RWPE2 (cell line): ENCODE data around the gene CYBB.
"Not testable (repeated sequence)": the region's sequence is repeated elsewhere in the genome, so short reads cannot be mapped to it uniquely, and the experiment has no call there.

ENCODE experiments used
- ATAC-seq: fragments of 200-7000 bp; cut with Tn5 transposase; 3 replicates; pipeline ENCODE4 v1.9.1; 2021; ENCODE audit warnings: low read depth
- DNase-seq: peaks from one replicate; pipeline ENCODE4 v3.0.0-alpha.2; 2020; ENCODE audit warnings: low spot score
- H3K27ac ChIP-seq: fragments of 450-650 bp; 2 replicates; pipeline ENCODE4 v1.5.1; 2017; ENCODE audit warnings: mild to moderate bottlenecking; ENCODE audit not compliant: poor library complexity, severe bottlenecking
- H3K27me3 ChIP-seq: fragments of 250-450 bp; sonication (Bioruptor Pico); 2 replicates; pipeline ENCODE4 v1.5.1; 2021; ENCODE audit warnings: mild to moderate bottlenecking, moderate library complexity; ENCODE audit not compliant: insufficient read depth, poor library complexity, severe bottlenecking
- H3K36me3 ChIP-seq: fragments of 250-450 bp; sonication (Bioruptor Pico); 2 replicates; pipeline ENCODE4 v1.5.1; 2020; ENCODE audit warnings: low read depth, mild to moderate bottlenecking, moderate library complexity
- H3K4me1 ChIP-seq: fragments of 250-450 bp; sonication (Bioruptor Pico); 2 replicates; pipeline ENCODE4 v1.5.1; 2021; ENCODE audit warnings: mild to moderate bottlenecking, moderate library complexity; ENCODE audit not compliant: insufficient read depth, poor library complexity, severe bottlenecking
- H3K4me3 ChIP-seq: fragments of 250-450 bp; sonication (Bioruptor Pico); 2 replicates; pipeline ENCODE4 v1.5.1; 2021; ENCODE audit warnings: mild to moderate bottlenecking, moderate library complexity; ENCODE audit not compliant: severe bottlenecking
- H3K9me3 ChIP-seq: fragments of 250-450 bp; sonication (Bioruptor Pico); 2 replicates; pipeline ENCODE4 v1.5.1; 2021; ENCODE audit warnings: mild to moderate bottlenecking, moderate library complexity; ENCODE audit not compliant: severe bottlenecking
- CTCF ChIP-seq: fragments of 450-650 bp; IDR thresholded peaks from one replicate; pipeline ENCODE4 v1.5.1; 2017; ENCODE audit warnings: mild to moderate bottlenecking, moderate library complexity; ENCODE audit not compliant: poor library complexity, severe bottlenecking

Gene CYBB

GRCh38 chrX:37767430-37767829 is 12.4 kb upstream of the CYBB start:
- no peaks in the 10 kb centered on the region for H3K4me1 ChIP-seq
- ATAC-seq (no peak), DNase-seq (no peak)
- H3K27ac ChIP-seq = no peak overlapping the region
- no peak overlapping the region for H3K4me3 ChIP-seq
- no peaks in the 10 kb centered on the region for H3K9me3 ChIP-seq
- H3K36me3 ChIP-seq = no peaks in the 10 kb centered on the region
- no peak for TF ChIP-seq CTCF
- no peaks in the 10 kb centered on the region for H3K27me3 ChIP-seq

- H3K27me3 ChIP-seq, H3K9me3 ChIP-seq: not testable (repeated sequence)
Measured at GRCh38 chrX:37768866-37769265, 11.0 kb upstream of the CYBB start.

GRCh38 chrX:37776283-37776986 is 3.4 kb upstream of the CYBB start:
- no peaks in the 10 kb centered on the region for H3K27me3 ChIP-seq
- TF ChIP-seq CTCF = no peak
- no peaks in the 10 kb centered on the region for H3K4me1 ChIP-seq
- H3K9me3 ChIP-seq = no peaks in the 10 kb centered on the region
- ATAC-seq = no peak
- H3K27ac ChIP-seq = no peak overlapping the region
- H3K36me3 ChIP-seq = no peaks in the 10 kb centered on the region
- no peak for DNase-seq
- H3K4me3 ChIP-seq = no peak overlapping the region

More at GRCh38 chrX:37768866-37769265, 11.0 kb upstream of the CYBB start:
- not testable (repeated sequence) for DNase-seq, H3K4me1 ChIP-seq, H3K36me3 ChIP-seq, H3K27ac ChIP-seq, H3K4me3 ChIP-seq, ATAC-seq

- Histone ChIP-seq H3K27ac (no peak overlapping the region), H3K36me3 (no peaks in the 10 kb centered on the region), H3K4me1 (no peaks in the 10 kb centered on the region), H3K27me3 (no peaks in the 10 kb centered on the region), H3K9me3 (no peaks in the 10 kb centered on the region), H3K4me3 (no peak overlapping the region)
- no peak for TF ChIP-seq CTCF
- DNase-seq (no peak), ATAC-seq (no peak)
Measured at GRCh38 chrX:37776987-37777325, 2.9 kb upstream of the CYBB start.

GRCh38 chrX:37781081-37781480 is 1.2 kb downstream of the CYBB start:
- DNase-seq (no peak), ATAC-seq (no peak)
- Histone ChIP-seq H3K36me3 (no peaks in the 10 kb centered on the region), H3K4me1 (no peaks in the 10 kb centered on the region), H3K4me3 (no peak overlapping the region), H3K27ac (no peak overlapping the region), H3K27me3 (no peaks in the 10 kb centered on the region), H3K9me3 (no peaks in the 10 kb centered on the region)
- TF ChIP-seq CTCF = no peak
